IMR-90 (cell line): Measurements from ENCODE around the gene NPFF. TPM values are rescaled to one million over a fixed set of nuclear protein-coding genes. Genes with fewer than 3 reads are reported as not detected.

Experiments used
- ATAC-seq: fragments of 200-7000 bp; cut with Tn5 transposase; 2 replicates; pipeline ENCODE4 v1.9.1; 2020; ENCODE audit warnings: low read depth, mild to moderate bottlenecking, moderate library complexity
- BruUV-seq: library from RNA; stranded (reverse); fragments of 400-500 nt; replicated peaks from 2 replicates; lab custom pipeline; 2021; lab: Mats Ljungman, UMichigan
- CTCF ChIA-PET: fragments of 300-600 bp; formaldehyde crosslinking; extraction: SDS; loops from one replicate; lab custom pipeline; 2021; ENCODE audit warnings: antibody characterized with exemption; lab: Yijun Ruan, JAX
- POLR2A ChIA-PET: fragments of 300-600 bp; sonication (Branson Sonifier 250); formaldehyde crosslinking; loops from one replicate; lab custom pipeline; 2022; ENCODE audit warnings: antibody characterized with exemption; ENCODE audit not compliant: unreplicated experiment; lab: Charles Lee
- DNase-seq: peaks from one replicate; pipeline ENCODE4 v3.0.0; 2013
- H2AFZ ChIP-seq: replicated peaks from 2 replicates; pipeline ENCODE3; 2013; ENCODE audit warnings: low read length, mild to moderate bottlenecking; ENCODE audit not compliant: poor library complexity
- H2AK5ac ChIP-seq: 2 replicates; pipeline ENCODE4 v1.6.1; 2013; ENCODE audit warnings: low read depth, low read length, inconsistent platforms
- H2AK9ac ChIP-seq: replicated peaks from 2 replicates; pipeline ENCODE3; 2013; ENCODE audit warnings: mild to moderate bottlenecking, low read depth, low read length, moderate library complexity; ENCODE audit not compliant: poor library complexity
- H2BK120ac ChIP-seq: 2 replicates; pipeline ENCODE4 v1.6.1; 2013; ENCODE audit warnings: low read depth, low read length, inconsistent platforms
- H2BK15ac ChIP-seq: 3 replicates; pipeline ENCODE4 v1.6.1; 2013; ENCODE audit warnings: low read depth, low read length, inconsistent platforms
- H2BK20ac ChIP-seq: 2 replicates; pipeline ENCODE4 v1.6.1; 2013; ENCODE audit warnings: low read depth, mild to moderate bottlenecking, inconsistent platforms, low read length, moderate library complexity
- H2BK5ac ChIP-seq: 2 replicates; pipeline ENCODE4 v1.6.1; 2013; ENCODE audit warnings: mild to moderate bottlenecking, low read depth, low read length, inconsistent platforms; ENCODE audit not compliant: poor library complexity, severe bottlenecking
- H3K14ac ChIP-seq: replicated peaks from 2 replicates; pipeline ENCODE4 v1.6.1; 2013; ENCODE audit warnings: low read depth, low read length, inconsistent platforms
- H3K18ac ChIP-seq: 2 replicates; pipeline ENCODE4 v1.6.1; 2013; ENCODE audit warnings: low read depth, low read length, control low read depth
- H3K23ac ChIP-seq: 2 replicates; pipeline ENCODE4 v1.6.1; 2013; ENCODE audit warnings: low read depth, low read length, inconsistent platforms
- H3K27ac ChIP-seq: 2 replicates; pipeline ENCODE4 v1.5.1; 2013; ENCODE audit warnings: mild to moderate bottlenecking, control low read depth, low read length; ENCODE audit not compliant: insufficient read depth
- H3K27me3 ChIP-seq: 2 replicates; pipeline ENCODE4 v1.6.1; 2013; ENCODE audit warnings: low read length; ENCODE audit not compliant: control insufficient read depth, insufficient read depth
- H3K36me3 ChIP-seq: 2 replicates; pipeline ENCODE4 v1.6.1; 2013; ENCODE audit warnings: low read length, mixed read lengths; ENCODE audit not compliant: control insufficient read depth, insufficient read depth
- H3K4ac ChIP-seq: 2 replicates; pipeline ENCODE4 v1.6.1; 2013; ENCODE audit warnings: low read depth, low read length, inconsistent platforms
- H3K4me1 ChIP-seq: 2 replicates; pipeline ENCODE4 v1.6.1; 2013; ENCODE audit warnings: low read length, mixed read lengths; ENCODE audit not compliant: control insufficient read depth, insufficient read depth
- H3K4me2 ChIP-seq: 2 replicates; pipeline ENCODE4 v1.6.1; 2013; ENCODE audit warnings: low read depth, mild to moderate bottlenecking, control low read depth, low read length, moderate library complexity
- H3K4me3 ChIP-seq: 2 replicates; pipeline ENCODE4 v1.5.1; 2013; ENCODE audit warnings: low read depth, mild to moderate bottlenecking, control low read depth, low read length, moderate library complexity; ENCODE audit not compliant: insufficient read depth
- H3K56ac ChIP-seq: 2 replicates; pipeline ENCODE4 v1.6.1; 2013; ENCODE audit warnings: low read length, inconsistent platforms; ENCODE audit not compliant: insufficient read depth; ENCODE audit errors: extremely low read depth
- H3K79me1 ChIP-seq, 2 experiments: 2 replicates each; pipeline ENCODE4 v1.6.1; 2013; ENCODE audit warnings: low read length in 2 of 2, inconsistent platforms in 1 of 2, low read depth in 1 of 2
- H3K9ac ChIP-seq: 2 replicates; pipeline ENCODE4 v1.6.1; 2013; ENCODE audit warnings: low read depth, low read length, control low read depth
- H3K9me1 ChIP-seq: 2 replicates; pipeline ENCODE4 v1.6.1; 2013; ENCODE audit warnings: low read length, inconsistent platforms; ENCODE audit not compliant: insufficient read depth
- H3K9me3 ChIP-seq: 2 replicates; pipeline ENCODE4 v1.6.1; 2013; ENCODE audit warnings: low read length; ENCODE audit not compliant: control insufficient read depth, insufficient read depth
- H4K20me1 ChIP-seq: 2 replicates; pipeline ENCODE4 v1.6.1; 2013; ENCODE audit warnings: low read length, inconsistent platforms; ENCODE audit not compliant: insufficient read depth
- H4K5ac ChIP-seq: 2 replicates; pipeline ENCODE4 v1.6.1; 2013; ENCODE audit warnings: mild to moderate bottlenecking, low read depth, low read length, control low read depth
- H4K8ac ChIP-seq, 2 experiments: 2 replicates each; pipeline ENCODE4 v1.6.1; 2013; ENCODE audit warnings: low read depth in 2 of 2, low read length in 2 of 2, control low read depth in 1 of 2, inconsistent platforms in 1 of 2
- H4K91ac ChIP-seq: 2 replicates; pipeline ENCODE4 v1.6.1; 2013; ENCODE audit warnings: low read depth, low read length, inconsistent platforms; ENCODE audit not compliant: insufficient read depth
- BHLHE40 ChIP-seq: fragments of 150-350 bp; IDR thresholded peaks from 2 replicates; pipeline ENCODE4 v1.6.1; 2016; ENCODE audit warnings: mild to moderate bottlenecking, low read depth, low read length
- CHD1 ChIP-seq: IDR thresholded peaks from 2 replicates; pipeline ENCODE4 v1.6.1; 2012; ENCODE audit warnings: low read depth, low read length, improper control_type of control experiment
- MAFK ChIP-seq: IDR thresholded peaks from 2 replicates; pipeline ENCODE4 v1.6.1; 2012; ENCODE audit warnings: low read depth, low read length, improper control_type of control experiment
- MAZ ChIP-seq: IDR thresholded peaks from 2 replicates; pipeline ENCODE4 v1.6.1; 2012; ENCODE audit warnings: low read depth, mild to moderate bottlenecking, low read length, improper control_type of control experiment, moderate library complexity, borderline replicate concordance
- RAD21 ChIP-seq: IDR thresholded peaks from 2 replicates; pipeline ENCODE4 v1.6.1; 2012; ENCODE audit warnings: low read length, improper control_type of control experiment
- RFX5 ChIP-seq: IDR thresholded peaks from 2 replicates; pipeline ENCODE4 v1.8.0; 2012; ENCODE audit warnings: low read depth, mild to moderate bottlenecking, low read length, moderate library complexity
- SMC3 ChIP-seq: fragments of 150-350 bp; IDR thresholded peaks from 2 replicates; pipeline ENCODE4 v1.6.1; 2016; ENCODE audit warnings: low read depth, mild to moderate bottlenecking, antibody characterized with exemption, low read length, moderate library complexity
- WGBS, 2 experiments: methylation state at CpG; one replicate each; pipeline versions ENCODE4 v1.1.5 to v1.1.7; 2013; ENCODE audit warnings: missing lambda C conversion rate in 2 of 2; ENCODE audit not compliant: insufficient read length in 1 of 2; ENCODE audit errors: extremely low coverage in 2 of 2; 5-methylcytosine and 5-hydroxymethylcytosine counted together
- dilution Hi-C: fragments of 300-500 bp; cut with HindIII; formaldehyde crosslinking; loops from one replicate; pipeline ENCODE4 v1.14.3; 2018; ENCODE audit warnings: low sequenced_read_pairs; ENCODE audit not compliant: unreplicated experiment
- in situ Hi-C: fragments of 300-500 bp; cut with MboI; formaldehyde crosslinking; loops from 3 replicates; pipeline ENCODE4 v1.14.3; 2019; ENCODE audit warnings: low sequenced_read_pairs, inconsistent platforms, mixed read lengths
- intact Hi-C: fragments of 100-400 bp; cut with micrococcal nuclease; formaldehyde crosslinking; loops from 2 replicates; pipeline ENCODE4 v1.10.0; 2022
- polyA plus RNA-seq, 3 experiments: library from polyadenylated mRNA; depleted of rRNA; stranded (reverse); fragments of >200 nt; gene quantifications; 2 replicates each; pipeline ENCODE4 v1.2.3, GENCODE V29; 2012; ENCODE audit warnings: low replicate concordance in 1 of 3
- total RNA-seq: library from RNA; depleted of rRNA; stranded (reverse); fragments of >200 nt; gene quantifications from 2 replicates; pipeline ENCODE4 v1.2.3, GENCODE V29; 2012
- TF ChIP-seq, protein P1 (sequence below): fragments of 150-350 bp; IDR thresholded peaks from 2 replicates; pipeline ENCODE4 v1.6.1; 2017; ENCODE audit warnings: mild to moderate bottlenecking, antibody characterized with exemption, low read length, low read depth
- TF ChIP-seq, protein P2 (sequence below): conservative IDR thresholded peaks from 2 replicates; pipeline ENCODE4 v1.5.1; 2012; ENCODE audit warnings: mild to moderate bottlenecking, low read depth, low read length, improper control_type of control experiment
- TF ChIP-seq, protein P3 (sequence below): fragments of 150-350 bp; IDR thresholded peaks from 2 replicates; pipeline ENCODE4 v1.6.1; 2016; ENCODE audit warnings: low read depth, mild to moderate bottlenecking, low read length, moderate library complexity, borderline replicate concordance

NPFF gene
- total and polyA plus RNA-seq, 2 of the 4 experiments (the other 2 are of a cell fraction) = not detected

DNA sequence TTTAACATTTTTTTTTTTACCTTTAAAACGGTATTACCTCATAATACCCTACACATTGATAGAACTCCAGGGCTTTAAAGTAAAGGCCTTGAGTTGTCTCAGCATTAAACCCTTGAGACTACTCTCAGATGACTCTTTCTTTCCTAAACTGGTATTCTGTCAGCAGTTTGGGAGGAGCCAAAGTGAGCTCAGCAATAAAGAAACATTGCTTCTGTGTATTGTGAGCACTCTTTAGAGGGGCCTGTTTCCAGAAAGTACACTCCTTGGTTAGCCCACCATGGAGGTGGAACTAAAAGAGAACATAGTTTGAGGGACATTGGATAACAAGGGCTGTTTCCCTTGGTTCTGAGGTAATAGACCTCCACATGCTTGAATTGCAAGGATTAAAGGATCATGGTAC, 28.4 kb downstream of the NPFF start:
- intact Hi-C loops (no loop called here), dilution Hi-C loops (no loop called here), in situ Hi-C loops (no loop called here)
- no peak overlapping the region for H3K4ac ChIP-seq
- H3K9me1 ChIP-seq = peaks cover 4% of the 10 kb centered on the region; the same call in 1 of the 2 replicates
- peak overlapping the region; percentile 45; the same call in 1 of the 2 replicates for H3K23ac ChIP-seq
- H3K79me1 ChIP-seq = peaks cover 32 to 86% of the 10 kb centered on the region in 2 experiments
- POLR2A ChIA-PET = interaction anchor here (0.5 to 0.6 kb wide), 2 partner anchors 14 to 28 kb away, joined by 3 to 13 read pairs; no protein-coding TSS in a partner anchor
- CTCF ChIA-PET = no interaction called here
- no peak overlapping the region for H4K8ac ChIP-seq
- no peak overlapping the region for H3K27ac ChIP-seq
- H3K36me3 ChIP-seq = peaks cover 79% of the 10 kb centered on the region
- BruUV-seq = no TSS peak
- ATAC-seq (no peak), DNase-seq (no peak)
- peaks cover 94% of the 10 kb centered on the region for H4K20me1 ChIP-seq
- H3K4me2 ChIP-seq = no peak overlapping the region
- H3K4me1 ChIP-seq = peaks cover 19% of the 10 kb centered on the region
- H2BK15ac ChIP-seq = no peak overlapping the region
- no peak overlapping the region for H2BK120ac ChIP-seq
- peak overlapping the region; percentile 34; the same call in 1 of the 2 replicates for H3K14ac ChIP-seq
- no peak overlapping the region for H4K5ac ChIP-seq
- H3K18ac ChIP-seq = no peak overlapping the region
- H3K27me3 ChIP-seq = no peaks in the 10 kb centered on the region
- WGBS, 2 experiments = 100% methylated on average over 1 of the region's 1 CpG; no CpG with 5 or more reads in 1 of the 2 experiments
- no peak overlapping the region for H2BK5ac ChIP-seq
- no peak overlapping the region for H2AK5ac ChIP-seq
- TF ChIP-seq, protein P1, sequence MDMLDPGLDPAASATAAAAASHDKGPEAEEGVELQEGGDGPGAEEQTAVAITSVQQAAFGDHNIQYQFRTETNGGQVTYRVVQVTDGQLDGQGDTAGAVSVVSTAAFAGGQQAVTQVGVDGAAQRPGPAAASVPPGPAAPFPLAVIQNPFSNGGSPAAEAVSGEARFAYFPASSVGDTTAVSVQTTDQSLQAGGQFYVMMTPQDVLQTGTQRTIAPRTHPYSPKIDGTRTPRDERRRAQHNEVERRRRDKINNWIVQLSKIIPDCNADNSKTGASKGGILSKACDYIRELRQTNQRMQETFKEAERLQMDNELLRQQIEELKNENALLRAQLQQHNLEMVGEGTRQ = no peak
- TF ChIP-seq MAFK (no peak), CHD1 (no peak), BHLHE40 (no peak), MAZ (no peak), RAD21 (no peak), RFX5 (no peak), SMC3 (no peak)
- TF ChIP-seq, protein P2, sequence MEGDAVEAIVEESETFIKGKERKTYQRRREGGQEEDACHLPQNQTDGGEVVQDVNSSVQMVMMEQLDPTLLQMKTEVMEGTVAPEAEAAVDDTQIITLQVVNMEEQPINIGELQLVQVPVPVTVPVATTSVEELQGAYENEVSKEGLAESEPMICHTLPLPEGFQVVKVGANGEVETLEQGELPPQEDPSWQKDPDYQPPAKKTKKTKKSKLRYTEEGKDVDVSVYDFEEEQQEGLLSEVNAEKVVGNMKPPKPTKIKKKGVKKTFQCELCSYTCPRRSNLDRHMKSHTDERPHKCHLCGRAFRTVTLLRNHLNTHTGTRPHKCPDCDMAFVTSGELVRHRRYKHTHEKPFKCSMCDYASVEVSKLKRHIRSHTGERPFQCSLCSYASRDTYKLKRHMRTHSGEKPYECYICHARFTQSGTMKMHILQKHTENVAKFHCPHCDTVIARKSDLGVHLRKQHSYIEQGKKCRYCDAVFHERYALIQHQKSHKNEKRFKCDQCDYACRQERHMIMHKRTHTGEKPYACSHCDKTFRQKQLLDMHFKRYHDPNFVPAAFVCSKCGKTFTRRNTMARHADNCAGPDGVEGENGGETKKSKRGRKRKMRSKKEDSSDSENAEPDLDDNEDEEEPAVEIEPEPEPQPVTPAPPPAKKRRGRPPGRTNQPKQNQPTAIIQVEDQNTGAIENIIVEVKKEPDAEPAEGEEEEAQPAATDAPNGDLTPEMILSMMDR = no peak
- TF ChIP-seq, protein P3, sequence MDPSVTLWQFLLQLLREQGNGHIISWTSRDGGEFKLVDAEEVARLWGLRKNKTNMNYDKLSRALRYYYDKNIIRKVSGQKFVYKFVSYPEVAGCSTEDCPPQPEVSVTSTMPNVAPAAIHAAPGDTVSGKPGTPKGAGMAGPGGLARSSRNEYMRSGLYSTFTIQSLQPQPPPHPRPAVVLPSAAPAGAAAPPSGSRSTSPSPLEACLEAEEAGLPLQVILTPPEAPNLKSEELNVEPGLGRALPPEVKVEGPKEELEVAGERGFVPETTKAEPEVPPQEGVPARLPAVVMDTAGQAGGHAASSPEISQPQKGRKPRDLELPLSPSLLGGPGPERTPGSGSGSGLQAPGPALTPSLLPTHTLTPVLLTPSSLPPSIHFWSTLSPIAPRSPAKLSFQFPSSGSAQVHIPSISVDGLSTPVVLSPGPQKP = no peak
- no peak overlapping the region for H2AFZ ChIP-seq
- H3K9me3 ChIP-seq = no peaks in the 10 kb centered on the region
- H4K91ac ChIP-seq = no peak overlapping the region
- H3K56ac ChIP-seq = no peak overlapping the region
- no peak overlapping the region for H2BK20ac ChIP-seq
- no peak overlapping the region for H2AK9ac ChIP-seq
- no peak overlapping the region for H3K9ac ChIP-seq
- H3K4me3 ChIP-seq = no peak overlapping the region
